ENCODE data around the gene PKP2.
"Not testable (repeated sequence)": the region's sequence is repeated elsewhere in the genome, so short reads cannot be mapped to it uniquely, and the experiment has no call there.

PKP2 gene

DNA sequence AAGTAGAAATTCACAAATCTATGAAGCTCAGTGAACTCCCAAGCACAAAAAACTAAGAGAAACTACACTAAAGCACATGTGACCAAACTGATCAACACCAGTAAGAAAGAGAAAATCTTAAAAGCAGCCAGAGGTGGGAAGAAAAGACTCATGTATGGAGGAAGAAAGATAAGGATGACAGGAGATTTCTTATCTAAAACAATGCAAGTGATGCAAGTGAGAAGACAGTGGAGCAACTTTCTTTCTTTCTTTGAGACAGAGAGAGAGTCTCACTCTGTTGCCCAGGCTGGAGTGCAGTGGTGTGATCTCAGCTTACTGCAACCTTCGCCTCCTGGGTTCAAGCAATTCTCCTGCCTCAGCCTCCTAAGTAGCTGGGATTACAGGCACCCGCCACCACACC lies 34.9 kb downstream of the PKP2 start:
- not testable (repeated sequence) for DNase-seq

DNA sequence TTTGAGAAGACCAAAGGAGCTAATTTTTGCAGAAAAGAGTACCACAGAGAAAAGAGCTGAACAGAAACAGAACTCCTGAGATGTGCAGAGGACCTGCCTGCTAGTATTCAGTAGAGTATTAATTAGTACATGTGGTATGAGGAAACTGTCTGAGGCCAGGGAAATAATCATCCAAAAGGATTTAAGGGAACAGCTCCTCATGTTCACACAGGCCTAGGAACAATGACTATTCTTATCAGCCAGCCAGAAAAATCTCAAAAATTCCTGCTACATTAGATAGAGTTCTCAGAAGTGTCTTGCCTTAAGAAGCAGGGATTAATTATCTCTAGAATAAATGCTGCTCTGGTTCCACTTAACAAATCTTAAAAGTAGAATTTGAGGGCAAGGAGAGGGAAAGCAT lies 36.4 kb downstream of the PKP2 start:
- no peak for DNase-seq

DNA sequence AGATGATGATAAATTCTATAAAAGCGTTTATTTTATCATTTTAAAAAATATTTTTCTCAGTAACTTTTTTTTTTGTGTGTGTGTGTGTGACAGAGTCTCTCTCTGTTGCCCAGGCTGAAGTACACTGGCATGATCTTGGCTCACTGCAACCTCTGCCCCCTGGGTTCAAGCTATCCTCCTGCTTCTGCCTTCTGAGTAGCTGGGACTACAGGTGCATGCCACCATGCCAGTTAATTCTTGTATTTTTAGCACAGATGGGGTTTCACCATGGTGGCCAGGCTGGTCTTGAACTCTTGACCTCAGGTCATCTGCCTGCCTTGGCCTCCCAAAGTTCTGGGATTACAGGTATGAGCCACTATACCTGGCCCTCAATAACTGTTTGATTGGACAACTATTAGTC lies 37.2 kb downstream of the PKP2 start:
- no peak for DNase-seq

DNA sequence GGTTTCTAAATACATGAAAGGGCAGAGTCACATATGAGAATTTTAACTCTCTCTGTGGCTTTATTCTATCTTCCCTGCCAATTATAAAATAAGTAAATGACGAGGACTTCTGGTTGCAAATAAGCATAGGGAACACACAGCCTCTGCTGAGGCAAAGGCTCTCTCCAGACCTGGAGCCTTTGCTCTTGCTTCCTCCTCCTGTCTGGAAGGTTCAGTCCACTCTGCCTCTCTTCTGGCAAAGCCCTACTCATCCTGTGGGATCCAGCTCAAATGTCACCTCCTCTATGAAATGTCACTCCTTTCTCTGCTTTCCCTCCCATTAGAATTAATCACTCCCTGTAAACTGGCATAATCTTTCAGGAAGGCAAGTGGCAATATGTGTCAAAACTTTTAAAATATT lies 41.9 kb downstream of the PKP2 start:
- DNase-seq: no peak

DNA sequence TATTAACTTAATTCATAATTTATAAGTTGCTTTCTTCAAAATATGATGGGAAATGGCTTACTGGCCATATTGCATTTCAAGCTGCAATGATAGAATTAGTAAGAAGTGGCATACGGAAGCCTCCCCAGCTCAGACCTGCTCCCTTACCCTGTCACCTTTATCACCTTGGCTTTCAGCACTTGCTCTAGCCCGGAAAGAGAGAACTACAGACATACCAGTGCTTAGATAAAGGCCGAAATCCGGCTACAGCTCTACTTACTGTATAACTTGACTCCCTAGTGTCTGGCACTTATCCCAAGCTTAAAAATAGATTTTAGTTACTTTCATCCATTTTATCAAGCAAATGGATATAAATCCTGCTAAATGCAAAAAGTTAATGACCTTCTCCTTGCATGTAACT lies 42.5 kb downstream of the PKP2 start:
- no peak for DNase-seq

DNA sequence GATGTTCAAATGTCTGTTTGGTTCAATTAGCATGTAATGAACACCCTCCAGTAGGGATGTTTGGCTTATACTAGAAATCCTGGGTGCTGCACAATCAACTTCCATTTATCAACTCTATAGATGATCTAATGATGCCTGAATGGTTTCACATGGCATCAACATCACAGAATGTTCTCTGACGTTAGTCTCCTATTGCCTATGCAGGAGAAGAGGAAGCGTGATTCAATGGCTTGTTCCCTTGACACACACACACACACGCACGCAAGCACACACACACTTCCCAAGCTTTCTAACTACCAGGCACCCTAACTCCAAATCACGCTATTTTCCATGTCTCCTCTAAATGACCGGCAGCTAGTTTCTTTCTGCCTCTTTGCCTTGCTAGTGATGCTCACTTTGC lies 49.3 kb downstream of the PKP2 start:
- DNase-seq: no peak

DNA sequence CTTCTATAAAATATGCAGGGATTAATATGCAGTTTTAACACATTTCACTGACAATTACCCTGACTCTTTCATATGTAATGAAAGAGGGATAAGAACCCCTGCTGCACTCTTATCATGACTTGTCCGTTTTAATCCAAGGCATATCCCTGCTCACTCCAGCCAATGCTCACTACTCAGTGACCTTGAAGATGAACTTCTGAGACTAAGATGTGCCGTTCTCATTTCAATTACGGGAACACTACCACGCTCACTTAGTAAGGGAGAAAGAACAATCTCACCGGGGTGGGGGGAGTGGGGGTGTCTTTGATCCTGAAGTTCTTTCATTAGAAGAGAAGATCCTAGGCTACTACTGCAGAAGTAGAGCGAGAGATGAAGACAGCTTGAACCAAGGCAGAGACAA lies 50.5 kb downstream of the PKP2 start:
- no peak for DNase-seq

DNA sequence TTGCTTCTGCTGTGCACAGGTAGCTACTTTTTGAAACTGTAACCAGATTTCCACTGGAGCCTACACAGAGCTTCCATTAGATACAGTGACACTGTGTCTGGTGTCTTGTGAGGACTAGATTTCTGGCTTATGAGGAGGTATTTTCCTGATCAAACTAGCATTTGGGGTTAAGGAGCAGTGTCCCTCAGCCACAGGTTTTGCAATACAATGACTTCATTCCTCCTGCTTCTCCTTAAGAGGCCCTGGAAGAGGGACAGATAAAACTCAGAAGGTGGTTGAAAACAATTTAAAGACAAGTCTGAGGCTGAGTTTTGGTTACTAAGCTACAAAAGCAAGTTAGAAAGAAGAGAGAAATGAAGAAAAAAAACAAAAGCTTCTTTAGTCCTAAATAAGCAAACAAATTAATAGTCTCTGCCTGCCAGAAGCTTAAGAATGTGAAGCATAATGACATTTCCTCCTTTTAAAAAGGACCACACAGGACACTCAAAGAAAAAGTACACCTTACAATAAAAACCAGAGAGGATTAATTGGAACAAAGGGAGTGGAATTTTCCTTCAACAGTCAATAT lies 53.0 kb downstream of the PKP2 start:
- no peak for DNase-seq

DNA sequence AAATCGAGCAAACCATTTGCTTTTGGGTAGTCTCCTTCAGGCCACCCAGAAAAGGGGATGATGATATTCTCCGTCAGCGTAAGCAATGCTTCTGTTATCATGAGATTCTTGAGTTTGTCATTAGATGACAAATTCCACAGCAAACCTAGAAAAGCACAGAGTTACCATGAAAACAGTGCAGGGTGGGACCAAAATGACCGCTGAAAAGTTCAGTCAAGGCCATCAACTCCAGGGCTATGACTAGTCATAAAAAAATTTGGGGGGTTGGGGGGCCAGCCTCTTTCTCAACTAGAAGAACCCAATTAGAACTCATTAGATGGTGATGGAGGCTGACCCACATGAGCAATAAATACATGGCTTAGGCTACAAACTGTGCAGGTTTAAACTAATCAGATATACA lies 55.5 kb downstream of the PKP2 start:
- DNase-seq: no peak

DNA sequence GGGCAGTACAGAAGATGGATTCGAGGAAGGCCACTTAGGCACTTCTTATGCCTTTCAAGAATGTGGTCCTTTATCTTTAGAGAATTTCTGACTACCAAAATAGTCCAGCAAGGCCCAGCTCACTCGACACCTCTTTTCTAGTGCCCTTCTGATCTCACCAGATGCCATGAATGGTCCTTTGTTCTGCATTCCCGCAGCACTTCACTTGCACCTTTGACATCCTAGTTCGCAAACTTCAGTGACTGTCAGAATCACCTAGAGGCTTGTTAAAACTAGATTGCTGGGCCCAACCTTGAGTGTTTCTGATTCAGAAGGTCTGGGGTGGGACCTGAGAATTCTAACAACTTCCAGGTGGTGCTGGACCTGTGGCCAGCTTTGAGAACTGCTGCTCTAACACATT lies 56.7 kb downstream of the PKP2 start:
- DNase-seq: no peak

DNA sequence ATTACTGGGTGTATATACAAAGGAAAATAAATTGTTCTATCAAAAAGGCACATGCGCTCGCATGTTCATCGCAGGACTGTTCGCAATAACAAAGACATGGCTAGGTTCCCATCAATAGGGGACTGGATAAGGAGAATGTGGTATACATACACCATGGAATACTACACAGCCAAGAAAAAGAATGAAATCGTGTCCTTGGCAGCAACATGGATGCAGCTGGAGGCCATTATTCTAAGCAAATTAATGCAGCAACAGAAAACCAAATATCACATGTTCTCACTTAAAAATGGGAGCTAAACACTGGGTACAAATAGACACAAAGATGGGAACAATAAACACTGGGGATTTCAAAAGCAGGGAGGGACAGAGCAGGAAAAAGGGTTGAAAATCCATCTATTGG lies 58.6 kb downstream of the PKP2 start:
- no peak for DNase-seq

DNA sequence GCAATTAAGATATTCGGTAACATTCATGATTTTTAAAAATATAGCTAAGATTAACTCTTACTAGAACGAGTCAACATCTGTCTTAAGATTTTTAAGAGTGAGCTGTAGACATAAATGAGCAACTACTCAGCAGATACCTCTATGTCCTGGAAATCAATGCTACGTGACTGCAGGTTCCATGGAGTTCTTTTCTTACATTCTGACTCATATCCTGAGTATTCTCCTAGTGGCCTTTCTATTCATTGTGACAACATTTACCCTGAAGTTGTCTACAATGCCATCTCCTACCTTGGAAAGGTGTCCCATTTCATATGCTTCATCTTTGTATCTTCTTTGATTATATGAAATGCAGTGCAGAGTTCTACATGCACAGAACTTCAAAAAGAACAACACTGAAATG lies 59.9 kb downstream of the PKP2 start:
- no peak for DNase-seq

DNA sequence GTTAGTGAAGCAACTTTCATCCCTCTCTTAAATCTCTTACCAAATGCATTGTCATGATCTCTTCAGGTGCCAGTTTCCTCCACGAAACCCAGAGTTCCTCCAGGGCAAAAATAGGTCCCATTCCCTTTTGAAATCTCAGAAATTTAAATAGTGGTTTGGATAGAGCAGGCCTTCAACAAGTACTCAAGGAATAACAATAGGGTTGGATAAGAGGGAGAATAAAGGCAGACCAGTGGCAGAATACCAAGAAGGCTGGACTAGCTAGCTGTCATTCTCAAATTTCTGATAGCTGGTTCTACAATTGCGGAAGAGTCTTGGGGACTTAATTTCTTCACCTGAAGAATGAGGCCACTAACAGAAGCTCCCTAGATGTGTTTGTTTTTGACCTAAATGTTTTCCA lies 62.5 kb downstream of the PKP2 start:
- no peak for DNase-seq

DNA sequence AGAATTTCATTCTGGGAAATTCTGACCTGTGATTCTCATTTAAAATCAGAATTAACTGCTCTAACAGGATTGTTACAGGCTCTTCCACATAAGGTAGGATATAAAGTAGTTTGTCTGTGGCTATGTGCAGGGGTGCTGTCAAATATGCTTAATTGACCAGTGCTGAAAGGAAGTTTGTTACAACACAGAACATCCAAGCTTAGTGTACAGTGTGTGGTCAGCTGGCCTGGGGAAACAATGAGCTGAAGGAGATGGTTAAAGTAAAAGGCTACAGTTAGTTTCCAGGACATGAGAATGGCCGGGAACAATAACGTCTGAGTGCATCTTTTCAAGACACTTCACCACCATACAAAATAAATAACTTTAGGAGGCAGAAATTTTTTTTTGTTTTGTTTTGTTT lies 68.0 kb downstream of the PKP2 start:
- no peak for DNase-seq

DNA sequence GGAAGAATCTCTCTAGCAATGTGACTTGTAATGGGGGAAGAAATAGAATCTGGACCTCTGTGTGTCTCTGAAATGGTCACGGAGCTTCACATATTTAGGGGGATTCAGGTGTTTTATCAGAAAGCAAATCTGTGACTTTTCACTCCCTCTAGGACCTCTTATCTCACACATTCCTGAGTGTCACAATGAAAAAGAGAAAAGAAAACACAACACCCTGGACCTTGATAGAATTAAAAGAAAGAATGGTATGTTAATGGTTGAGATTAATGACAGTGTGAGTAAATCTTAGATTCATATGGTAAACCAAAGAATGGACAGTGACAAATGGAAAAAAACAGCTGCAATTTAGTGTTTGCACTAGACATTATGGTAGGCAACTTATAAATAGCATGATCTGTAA lies 68.5 kb downstream of the PKP2 start:
- DNase-seq: no peak

DNA sequence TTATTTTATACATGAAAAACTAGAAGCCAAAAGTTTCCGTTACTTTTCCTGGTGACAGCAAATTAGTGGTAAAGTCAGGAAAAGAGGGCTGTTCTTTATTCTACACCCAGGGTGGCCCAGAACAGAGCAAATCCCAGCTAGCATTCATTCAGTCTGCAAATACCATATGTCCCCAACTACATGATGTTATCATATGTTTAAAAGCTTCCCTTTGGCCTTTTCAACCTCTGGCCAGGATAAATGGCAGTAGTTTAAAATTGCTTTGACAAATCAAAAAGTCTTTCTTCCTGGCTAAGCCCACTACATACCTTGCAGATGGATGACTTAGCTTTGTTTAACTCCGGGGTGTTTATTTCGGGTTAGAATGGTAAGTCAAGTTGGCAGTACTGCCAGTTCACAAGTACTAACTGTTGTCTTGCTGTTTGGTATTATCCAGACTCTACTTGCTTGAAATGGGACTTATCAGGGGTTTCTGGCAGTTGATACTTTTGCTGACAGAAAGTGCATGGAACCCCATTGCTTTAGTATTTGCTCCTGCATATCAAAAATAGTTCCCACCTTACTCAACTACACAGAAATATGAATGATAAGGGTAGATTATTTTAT lies 69.7 kb downstream of the PKP2 start:
- no peak for DNase-seq

DNA sequence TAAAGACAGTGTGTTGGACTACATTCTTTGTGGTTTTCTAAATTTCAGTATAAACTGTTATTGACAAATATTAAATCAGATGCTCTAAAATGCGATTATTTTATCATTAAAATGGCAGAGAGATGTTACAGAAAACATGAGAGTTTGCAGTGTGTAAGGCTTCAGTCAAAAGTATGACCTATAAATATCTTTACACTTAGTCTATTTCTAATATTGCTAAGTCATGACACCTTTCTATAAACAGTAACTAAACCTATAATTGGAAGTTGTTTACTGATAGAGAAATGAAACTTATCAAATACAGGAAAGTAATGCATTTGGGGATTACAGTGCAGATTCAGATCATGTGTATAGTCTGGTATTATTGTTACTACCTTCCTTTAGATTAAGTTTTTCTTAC lies 72.0 kb downstream of the PKP2 start:
- DNase-seq: no peak

DNA sequence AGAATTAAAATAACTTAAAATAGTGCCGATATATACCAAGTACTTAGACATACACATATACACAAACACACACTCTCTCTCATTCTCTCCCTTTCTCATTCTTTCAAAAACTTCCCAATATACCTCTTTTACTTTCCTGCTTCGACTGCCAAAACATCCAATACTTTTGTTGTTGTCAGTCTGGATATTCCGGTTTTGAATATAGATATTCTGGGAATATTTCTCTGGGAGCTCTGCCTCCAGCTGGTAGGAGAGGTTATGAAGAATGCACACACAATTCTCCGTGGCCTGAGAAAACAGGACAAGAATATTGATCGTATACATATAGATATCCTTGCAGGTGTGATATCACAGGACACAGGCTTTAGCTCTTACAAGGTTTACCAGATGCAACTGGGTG lies 74.2 kb downstream of the PKP2 start:
- no peak for DNase-seq

DNA sequence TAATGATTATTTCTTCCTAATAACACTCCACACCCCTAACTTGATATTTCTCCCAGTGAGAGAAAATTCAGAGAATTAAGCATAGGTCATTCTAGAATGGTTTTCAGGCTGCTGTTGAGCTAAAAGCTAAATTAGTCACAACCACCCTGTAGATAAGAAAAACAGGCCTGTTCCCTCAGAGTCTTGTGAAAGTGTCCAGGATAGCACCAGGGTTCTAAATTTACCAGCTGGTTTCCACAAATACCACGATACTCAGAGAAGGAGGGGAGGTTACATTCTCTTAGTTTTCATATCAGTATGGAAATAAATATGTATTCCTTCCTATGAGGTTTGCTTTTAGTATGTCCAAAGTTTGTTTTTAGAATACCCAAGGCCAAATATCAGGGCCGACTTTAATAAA lies 74.9 kb downstream of the PKP2 start:
- no peak for DNase-seq

DNA sequence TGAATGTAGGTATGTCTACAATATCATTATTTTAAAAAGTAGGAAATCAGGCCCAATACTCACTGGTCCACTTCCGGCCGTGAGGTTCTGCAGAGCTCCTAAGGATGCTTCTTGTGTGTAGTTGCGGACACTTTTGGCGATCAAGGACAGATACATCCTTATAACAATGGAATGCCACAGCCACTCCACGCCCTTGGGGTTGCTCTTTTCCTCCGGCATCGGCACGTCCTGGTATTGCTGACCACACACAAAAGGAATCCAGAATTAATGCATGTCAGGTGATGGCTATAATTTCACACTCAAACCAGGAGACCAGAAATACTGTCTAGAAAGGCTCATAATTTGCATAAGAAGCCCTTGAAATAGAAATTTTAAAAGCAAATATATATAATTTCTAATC lies 75.3 kb downstream of the PKP2 start:
- no peak for DNase-seq

DNA sequence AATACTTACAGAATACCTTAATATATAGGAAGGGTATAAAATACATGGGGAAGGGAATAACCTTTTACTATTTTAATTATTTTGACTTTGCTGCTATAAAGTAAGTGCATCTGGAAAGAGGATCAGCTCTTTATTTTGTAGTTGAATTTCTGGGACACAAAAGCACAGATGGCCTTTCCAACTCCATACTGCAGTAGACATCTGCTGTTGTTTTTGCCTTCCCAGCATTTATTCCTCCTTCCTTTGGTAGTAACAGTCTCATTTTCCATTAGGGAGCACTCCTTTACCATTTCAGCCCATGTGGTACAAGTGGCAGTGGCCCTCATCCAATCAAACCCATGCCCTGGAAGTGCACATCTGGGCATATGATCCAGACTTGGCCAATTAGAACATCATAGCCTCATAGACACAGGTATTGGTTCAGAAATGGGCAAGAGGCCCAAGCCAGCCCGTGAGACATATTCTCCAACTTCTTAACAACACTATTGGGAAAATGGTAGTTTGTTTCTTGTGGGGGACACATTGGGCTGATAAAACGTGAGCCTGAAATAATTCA lies 76.1 kb downstream of the PKP2 start:
- DNase-seq: no peak

DNA sequence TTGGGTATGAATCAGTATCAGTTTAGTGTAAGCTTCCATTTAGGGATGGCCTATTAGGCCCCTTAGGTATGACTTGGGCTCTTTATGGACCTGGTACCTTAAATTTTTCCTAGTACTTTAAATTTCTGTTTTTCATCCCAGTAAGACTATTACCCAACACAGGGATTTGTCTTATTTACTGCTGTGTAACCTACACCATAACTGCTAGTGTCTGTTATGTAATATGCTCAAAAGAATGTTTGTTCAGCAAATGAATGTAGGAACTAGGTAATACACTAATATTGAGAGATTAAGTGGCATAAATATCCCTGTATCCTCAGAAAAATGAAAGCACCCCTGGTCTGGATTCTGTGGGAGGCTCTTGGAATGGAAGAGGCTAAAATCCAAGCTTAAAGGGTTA lies 77.2 kb downstream of the PKP2 start:
- DNase-seq: no peak

DNA sequence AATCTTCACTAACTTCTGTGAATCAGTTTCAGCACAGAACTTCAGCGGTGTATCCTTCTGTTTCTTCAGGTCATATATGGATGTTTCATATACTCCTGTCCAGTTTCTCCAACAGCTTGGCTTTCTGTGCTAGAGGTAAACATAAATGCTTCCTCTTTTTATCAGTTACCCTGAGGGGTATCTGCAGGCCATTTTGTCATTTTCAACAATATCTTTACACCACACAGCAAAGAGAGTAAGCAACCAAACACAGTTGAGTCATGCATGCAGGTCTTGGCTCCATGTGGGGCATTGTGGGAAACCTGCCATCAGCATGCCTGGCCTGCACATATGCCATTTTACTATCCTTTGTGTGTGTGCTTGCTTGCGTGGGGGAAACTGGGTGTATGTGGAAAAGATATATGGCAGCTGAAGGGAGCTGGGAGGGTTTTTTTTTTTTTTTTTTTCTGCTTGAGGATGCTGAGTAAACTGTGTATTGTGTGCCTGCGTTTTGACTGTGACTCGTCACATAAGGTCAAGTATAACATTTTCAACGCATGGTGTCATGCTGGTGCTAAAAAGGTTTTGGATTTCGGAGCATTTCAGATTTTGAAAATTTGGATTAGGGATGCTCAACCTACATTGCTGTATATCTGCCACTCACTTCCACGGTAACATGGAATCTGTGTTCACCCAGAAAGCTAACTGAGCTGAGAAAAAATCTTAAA lies 84.7 kb downstream of the PKP2 start:
- DNase-seq: no peak

DNA sequence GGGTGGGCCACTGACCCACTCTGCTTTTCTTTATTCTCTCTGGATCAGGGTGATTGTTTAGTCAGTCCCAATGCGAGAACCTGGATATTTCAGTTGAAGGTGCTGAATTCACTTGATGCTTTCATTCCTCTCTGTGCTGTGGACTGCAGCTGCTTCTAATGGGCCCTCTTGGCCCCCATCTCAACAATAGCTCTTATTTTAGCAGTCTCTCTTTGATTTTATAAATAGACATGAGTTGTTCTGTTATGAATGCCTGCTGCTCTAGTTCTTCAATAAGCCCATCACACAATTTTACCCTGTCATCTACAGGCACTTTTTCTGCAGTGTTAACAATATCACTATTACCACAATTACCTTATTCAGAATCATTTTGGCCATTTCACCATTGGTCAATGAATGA lies 86.7 kb downstream of the PKP2 start:
- no peak for DNase-seq
